HepG2 (cell line): ENCODE data around the gene TFEB. TPM values are rescaled to one million over a fixed set of nuclear protein-coding genes. Genes with fewer than 3 reads are reported as not detected.

Source experiments
- AGO2 ChIP-seq: fragments of 200-400 bp; formaldehyde crosslinking; optimal IDR thresholded peaks from 2 replicates; pipeline ENCODE3; 2017; ENCODE audit warnings: mild to moderate bottlenecking, low read depth, low read length, moderate library complexity
- CCDC6 ChIP-seq: sonication (generic); formaldehyde crosslinking; IDR thresholded peaks from 2 replicates; pipeline ENCODE4 v1.8.1; 2022; ENCODE audit warnings: mild to moderate bottlenecking, missing genetic modification reagents, moderate library complexity
- CENPT ChIP-seq: sonication (generic); formaldehyde crosslinking; IDR thresholded peaks from 2 replicates; pipeline ENCODE4 v1.8.0; 2022; ENCODE audit warnings: low read depth, mild to moderate bottlenecking, moderate library complexity, missing genetic modification reagents
- DPF2 ChIP-seq: sonication (generic); formaldehyde crosslinking; IDR thresholded peaks from 2 replicates; pipeline ENCODE4 v1.4.0; 2020; ENCODE audit warnings: mild to moderate bottlenecking, low read depth, missing genetic modification reagents, borderline replicate concordance
- GFI1 ChIP-seq: sonication (generic); formaldehyde crosslinking; IDR thresholded peaks from 2 replicates; pipeline ENCODE4 v1.5.0; 2020; ENCODE audit warnings: missing genetic modification reagents, mild to moderate bottlenecking, borderline replicate concordance
- GTF3A ChIP-seq: sonication (generic); formaldehyde crosslinking; conservative IDR thresholded peaks from 2 replicates; pipeline ENCODE4 v1.4.0; 2020; ENCODE audit warnings: mild to moderate bottlenecking, missing genetic modification reagents
- HMG20B ChIP-seq: conservative IDR thresholded peaks from 2 replicates; pipeline ENCODE4 v1.6.1; 2016; ENCODE audit warnings: missing genetic modification reagents, missing compliant biosample characterization
- HNRNPH1 ChIP-seq: fragments of 200-400 bp; formaldehyde crosslinking; optimal IDR thresholded peaks from 2 replicates; pipeline ENCODE3; 2017; ENCODE audit warnings: mild to moderate bottlenecking, low read depth, low read length
- KLF9 ChIP-seq: IDR thresholded peaks from 2 replicates; pipeline ENCODE4 v1.6.1; 2016; ENCODE audit warnings: low read depth
- MAF1 ChIP-seq: sonication (generic); formaldehyde crosslinking; IDR thresholded peaks from 2 replicates; pipeline ENCODE4 v1.5.0; 2020; ENCODE audit warnings: missing genetic modification reagents, borderline replicate concordance
- MAZ ChIP-seq, 2 experiments: sonication (generic) in 1 of 2; formaldehyde crosslinking in 1 of 2; IDR thresholded peaks; 2 replicates each; pipeline versions ENCODE4 v1.5.0 to v1.6.1; 2012 to 2020; ENCODE audit warnings: low read depth in 2 of 2, mild to moderate bottlenecking in 2 of 2, borderline replicate concordance in 1 of 2, improper control_type of control experiment in 1 of 2, low read length in 1 of 2, missing genetic modification reagents in 1 of 2, moderate library complexity in 1 of 2
- MIXL1 ChIP-seq: IDR thresholded peaks from 2 replicates; pipeline ENCODE4 v1.6.1; 2016
- MXI1 ChIP-seq: IDR thresholded peaks from 3 replicates; pipeline ENCODE4 v1.6.1; 2012; ENCODE audit warnings: low read depth, low read length, inconsistent platforms, borderline replicate concordance
- NFE2 ChIP-seq: sonication (generic); formaldehyde crosslinking; IDR thresholded peaks from 2 replicates; pipeline ENCODE4 v1.4.0; 2020; ENCODE audit warnings: missing genetic modification reagents
- NFE2L2 ChIP-seq: fragments of 150-350 bp; IDR thresholded peaks from 2 replicates; pipeline ENCODE4 v1.6.1; 2014; ENCODE audit warnings: low read length
- NFKB2 ChIP-seq: sonication (generic); formaldehyde crosslinking; IDR thresholded peaks from 2 replicates; pipeline ENCODE4 v1.4.0; 2020; ENCODE audit warnings: missing genetic modification reagents, borderline replicate concordance
- SSRP1 ChIP-seq: IDR thresholded peaks from 2 replicates; pipeline ENCODE4 v1.6.1; 2016; ENCODE audit warnings: control low read depth
- TBX2 ChIP-seq: sonication (generic); formaldehyde crosslinking; IDR thresholded peaks from 2 replicates; pipeline ENCODE4 v1.5.0; 2020; ENCODE audit warnings: missing genetic modification reagents, mild to moderate bottlenecking, borderline replicate concordance
- TEAD2 ChIP-seq: sonication (generic); formaldehyde crosslinking; IDR thresholded peaks from 2 replicates; pipeline ENCODE4 v1.9.0; 2021; ENCODE audit warnings: missing genetic modification reagents
- TOPORS ChIP-seq: sonication (generic); formaldehyde crosslinking; IDR thresholded peaks from 2 replicates; pipeline ENCODE4 v1.8.0; 2023; ENCODE audit warnings: mild to moderate bottlenecking, missing genetic modification reagents
- XBP1 ChIP-seq: sonication (generic); formaldehyde crosslinking; IDR thresholded peaks from 2 replicates; pipeline ENCODE4 v1.5.0; 2020; ENCODE audit warnings: missing genetic modification reagents
- YEATS2 ChIP-seq: sonication (generic); formaldehyde crosslinking; IDR thresholded peaks from 2 replicates; pipeline ENCODE4 v1.4.0; 2020; ENCODE audit warnings: missing genetic modification reagents, borderline replicate concordance
- ZBTB20 ChIP-seq: sonication (generic); formaldehyde crosslinking; IDR thresholded peaks from 2 replicates; pipeline ENCODE4 v1.8.1; 2023; ENCODE audit warnings: missing genetic modification reagents, low read depth, mild to moderate bottlenecking, borderline replicate concordance
- ZNF264 ChIP-seq: sonication (generic); formaldehyde crosslinking; IDR thresholded peaks from 2 replicates; pipeline ENCODE4 v1.4.0; 2020; ENCODE audit warnings: missing genetic modification reagents
- ZNF274 ChIP-seq: sonication (generic); formaldehyde crosslinking; IDR thresholded peaks from 2 replicates; pipeline ENCODE4 v1.5.1; 2020; ENCODE audit warnings: mild to moderate bottlenecking, missing genetic modification reagents
- ZNF296 ChIP-seq: sonication (generic); formaldehyde crosslinking; conservative IDR thresholded peaks from 2 replicates; pipeline ENCODE4 v1.5.0; 2020; ENCODE audit warnings: mild to moderate bottlenecking, missing genetic modification reagents
- ZNF3 ChIP-seq: IDR thresholded peaks from 2 replicates; pipeline ENCODE4 v1.7.0; 2017; ENCODE audit warnings: inconsistent platforms
- ZNF317 ChIP-seq: sonication (generic); formaldehyde crosslinking; IDR thresholded peaks from 2 replicates; pipeline ENCODE4 v1.5.0; 2020; ENCODE audit warnings: mild to moderate bottlenecking, missing genetic modification reagents
- ZNF432 ChIP-seq: sonication (generic); formaldehyde crosslinking; IDR thresholded peaks from 2 replicates; pipeline ENCODE4 v1.5.0; 2020; ENCODE audit warnings: missing genetic modification reagents, mild to moderate bottlenecking, borderline replicate concordance
- ZNF468 ChIP-seq: sonication (generic); formaldehyde crosslinking; IDR thresholded peaks from 2 replicates; pipeline ENCODE4 v1.8.0; 2022; ENCODE audit warnings: mild to moderate bottlenecking, moderate library complexity, missing genetic modification reagents
- ZNF629 ChIP-seq: sonication (generic); formaldehyde crosslinking; conservative IDR thresholded peaks from 2 replicates; pipeline ENCODE4 v1.5.0; 2020; ENCODE audit warnings: missing genetic modification reagents
- ZNF776 ChIP-seq: sonication (generic); formaldehyde crosslinking; IDR thresholded peaks from 2 replicates; pipeline ENCODE4 v1.4.0; 2020; ENCODE audit warnings: mild to moderate bottlenecking, missing genetic modification reagents
- ZSCAN9 ChIP-seq: IDR thresholded peaks from 2 replicates; pipeline ENCODE4 v1.6.1; 2016; ENCODE audit warnings: borderline replicate concordance
- polyA plus RNA-seq, 8 experiments: library from polyadenylated mRNA; depleted of rRNA in 3 of 8; stranded (reverse) in 7 of 8; unstranded in 1 of 8; fragments of >200 nt; fragmentation: Illumina TruSeq in 4 of 8; extraction: Trizol in 4 of 8; gene quantifications; 2 replicates each; pipeline versions ENCODE4 v1.2.1 to v1.2.3, GENCODE V29; 2011 to 2016; ENCODE audit warnings: low read depth in 4 of 8, missing spikeins in 1 of 8, mixed read lengths in 1 of 8; ENCODE audit not compliant: insufficient read depth in 1 of 8
- total RNA-seq, 5 experiments: library from RNA; depleted of rRNA; stranded (reverse); fragments of >200 nt; fragmentation: Illumina TruSeq; extraction: Trizol; gene quantifications; 2 replicates each; pipeline ENCODE4 v1.2.3, GENCODE V29; 2016; ENCODE audit warnings: low read depth in 1 of 5
- TF ChIP-seq, protein P1 (sequence below): sonication (generic); formaldehyde crosslinking; IDR thresholded peaks from 2 replicates; pipeline ENCODE4 v1.8.1; 2023; ENCODE audit warnings: missing genetic modification reagents, mild to moderate bottlenecking, borderline replicate concordance

TFEB gene
- total and polyA plus RNA-seq, 2 of the 13 experiments (the other 11 are each of a cell fraction or from before 2014, with no cell fraction given) = 13.3 to 18.7 TPM

DNA sequence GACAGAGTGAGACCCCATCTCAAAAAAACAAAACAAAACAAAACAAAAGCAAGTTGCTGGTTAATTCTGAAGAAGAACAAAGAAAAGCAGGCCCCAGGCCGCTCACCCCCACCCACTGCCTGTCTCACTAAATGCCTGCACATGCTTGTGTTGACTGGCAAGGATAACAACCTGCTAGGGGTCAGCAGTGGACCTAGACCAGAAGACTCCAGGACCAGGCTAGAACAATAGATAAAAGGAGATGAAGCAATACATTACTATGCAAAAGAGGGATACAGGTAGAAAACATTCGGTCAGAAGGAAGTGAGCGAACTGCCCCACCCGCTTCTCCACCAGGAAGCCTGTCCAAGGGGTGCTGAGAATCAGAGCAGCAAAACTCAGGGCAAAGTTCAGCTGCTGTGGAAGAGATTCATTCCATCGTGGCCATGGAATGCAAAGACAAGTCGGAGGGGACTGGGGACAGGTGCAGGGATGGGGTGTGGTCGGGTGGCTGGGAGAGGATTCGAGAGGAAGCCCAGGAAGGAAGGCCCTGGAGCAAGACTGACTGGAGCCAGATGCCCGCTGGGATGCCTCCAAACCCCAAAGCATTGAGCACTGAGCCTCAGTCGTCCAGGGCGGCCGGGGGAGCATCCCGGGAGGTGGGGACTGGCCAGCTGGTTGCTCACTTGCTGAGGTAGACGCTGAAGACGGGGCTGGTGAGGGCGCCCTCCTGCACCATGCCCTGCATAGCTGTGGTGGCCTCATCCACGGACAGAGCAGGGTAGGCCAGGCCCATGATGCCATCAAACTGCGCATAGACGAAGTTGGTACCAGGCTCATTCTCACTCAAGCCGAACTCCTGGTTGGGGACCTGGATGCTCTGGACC lies 6.5 kb upstream of the TFEB start (continued):
- TF ChIP-seq MAZ (IDR thresholded peaks at IDR 0.05; ENCODE audit: borderline replicate concordance, low read depth, low read length) (no peak; the same call in 1 of the 2 replicates), MAZ (CRISPR knock-in tag; IDR thresholded peaks at IDR 0.05; ENCODE audit: low read depth) (0 out of 2 replicates have a peak, but pooled peaks have one; percentile 23), SSRP1 (CRISPR knock-in tag) (no peak; the same call in 1 of the 2 replicates), HNRNPH1 (no peak), MIXL1 (CRISPR knock-in tag) (0 out of 2 replicates have a peak, but pooled peaks have one; percentile 4), ZBTB20 (no peak), GFI1 (CRISPR knock-in tag) (peak; percentile 99), ZNF317 (CRISPR knock-in tag) (no peak), ZNF432 (CRISPR knock-in tag) (no peak), HMG20B (peak; percentile 97), TBX2 (CRISPR knock-in tag) (no peak; the same call in 1 of the 2 replicates), AGO2 (peak; percentile 85), CENPT (CRISPR knock-in tag) (no peak), ZNF776 (CRISPR knock-in tag) (no peak), MXI1 (no peak), DPF2 (0 out of 2 replicates have a peak, but pooled peaks have one; percentile 38), GTF3A (CRISPR knock-in tag) (no peak), NFKB2 (CRISPR knock-in tag) (no peak), ZNF468 (CRISPR knock-in tag) (no peak), ZNF274 (no peak), KLF9 (no peak), TEAD2 (no peak), ZNF629 (no peak), ZNF264 (CRISPR knock-in tag) (no peak), ZSCAN9 (no peak), ZNF296 (CRISPR knock-in tag) (no peak), NFE2 (CRISPR knock-in tag) (no peak), YEATS2 (CRISPR knock-in tag) (peak; percentile 73; the same call in 1 of the 2 replicates), CCDC6 (CRISPR knock-in tag) (0 out of 2 replicates have a peak, but pooled peaks have one; percentile 58), XBP1 (CRISPR knock-in tag) (no peak), TOPORS (CRISPR knock-in tag) (no peak; the same call in 1 of the 2 replicates), MAF1 (CRISPR knock-in tag) (no peak), NFE2L2 (no peak), ZNF3 (CRISPR knock-in tag) (no peak)
- TF ChIP-seq, protein P1, sequence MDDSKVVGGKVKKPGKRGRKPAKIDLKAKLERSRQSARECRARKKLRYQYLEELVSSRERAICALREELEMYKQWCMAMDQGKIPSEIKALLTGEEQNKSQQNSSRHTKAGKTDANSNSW (CRISPR knock-in tag) = no peak
